HG03520 (cell line): ENCODE results near the gene PATZ1.
A peak's percentile ranks its signal among the peaks of the same experiment; 100 is the strongest.
"Not testable (repeated sequence)": the region's sequence is repeated elsewhere in the genome, so short reads cannot be mapped to it uniquely, and the experiment has no call there.

Experiments used
- ATAC-seq: cut with Tn5 transposase; IDR thresholded peaks from one replicate; pipeline ENCODE4 v1.9.1; 2021; ENCODE audit warnings: mild to moderate bottlenecking, moderate library complexity; ENCODE audit not compliant: unreplicated experiment

Gene PATZ1, protein sequence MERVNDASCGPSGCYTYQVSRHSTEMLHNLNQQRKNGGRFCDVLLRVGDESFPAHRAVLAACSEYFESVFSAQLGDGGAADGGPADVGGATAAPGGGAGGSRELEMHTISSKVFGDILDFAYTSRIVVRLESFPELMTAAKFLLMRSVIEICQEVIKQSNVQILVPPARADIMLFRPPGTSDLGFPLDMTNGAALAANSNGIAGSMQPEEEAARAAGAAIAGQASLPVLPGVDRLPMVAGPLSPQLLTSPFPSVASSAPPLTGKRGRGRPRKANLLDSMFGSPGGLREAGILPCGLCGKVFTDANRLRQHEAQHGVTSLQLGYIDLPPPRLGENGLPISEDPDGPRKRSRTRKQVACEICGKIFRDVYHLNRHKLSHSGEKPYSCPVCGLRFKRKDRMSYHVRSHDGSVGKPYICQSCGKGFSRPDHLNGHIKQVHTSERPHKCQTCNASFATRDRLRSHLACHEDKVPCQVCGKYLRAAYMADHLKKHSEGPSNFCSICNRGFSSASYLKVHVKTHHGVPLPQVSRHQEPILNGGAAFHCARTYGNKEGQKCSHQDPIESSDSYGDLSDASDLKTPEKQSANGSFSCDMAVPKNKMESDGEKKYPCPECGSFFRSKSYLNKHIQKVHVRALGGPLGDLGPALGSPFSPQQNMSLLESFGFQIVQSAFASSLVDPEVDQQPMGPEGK

DNA sequence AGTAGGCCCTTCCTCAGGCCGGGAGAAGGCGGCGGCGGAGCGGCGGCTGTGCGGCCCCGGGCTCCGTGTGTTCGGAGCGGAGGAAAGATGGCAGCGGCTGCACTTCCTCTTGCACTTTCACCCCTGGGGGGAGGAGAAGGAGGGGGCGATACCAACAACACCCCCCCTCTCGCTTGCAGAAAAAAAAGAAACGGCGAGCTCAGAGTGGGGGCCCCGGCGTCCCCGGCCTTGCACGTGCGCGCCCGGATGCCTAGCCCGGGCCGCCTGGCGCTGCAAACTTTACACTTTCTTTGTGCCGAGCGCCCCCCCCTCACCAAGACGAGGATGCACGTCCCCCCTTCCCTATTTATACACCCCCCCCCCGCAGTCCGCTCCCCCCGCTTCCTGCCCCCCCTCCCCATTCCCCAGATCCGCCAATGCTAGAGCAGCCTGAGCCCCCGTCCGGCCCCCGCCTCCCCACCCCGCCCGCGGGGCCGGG lies at the start of gene PATZ1:
Gene PATZ1, minus strand, starts transcription at position 92 of the 478 bp plus-strand sequence. CDS start 744 bp downstream, outside the sequence.
- peak; percentile 6 for ATAC-seq

- ATAC-seq = no peak
Observed at GRCh38 chr22:31394326-31394725, 48.2 kb upstream of the PATZ1 start.

DNA sequence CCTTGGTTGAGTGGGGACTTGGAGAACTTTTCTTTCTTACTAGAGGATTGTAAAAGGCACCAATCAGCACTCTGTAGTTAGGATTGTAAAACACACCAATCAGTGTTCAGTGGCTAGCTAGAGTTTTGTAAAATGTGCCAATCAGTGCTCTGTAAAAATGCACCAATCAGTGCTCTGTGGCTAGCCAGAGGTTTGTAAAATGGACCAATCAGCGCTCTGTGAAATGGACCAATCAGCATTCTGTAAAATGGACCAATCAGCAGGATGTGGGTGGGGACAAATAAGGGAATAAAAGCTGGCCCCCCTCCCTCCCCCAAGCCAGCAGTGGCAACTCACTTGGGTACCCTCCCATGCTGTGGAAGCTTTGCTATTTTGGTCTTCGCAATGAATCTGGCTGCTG lies 47.7 kb upstream of the PATZ1 start:
- no peak for ATAC-seq

DNA sequence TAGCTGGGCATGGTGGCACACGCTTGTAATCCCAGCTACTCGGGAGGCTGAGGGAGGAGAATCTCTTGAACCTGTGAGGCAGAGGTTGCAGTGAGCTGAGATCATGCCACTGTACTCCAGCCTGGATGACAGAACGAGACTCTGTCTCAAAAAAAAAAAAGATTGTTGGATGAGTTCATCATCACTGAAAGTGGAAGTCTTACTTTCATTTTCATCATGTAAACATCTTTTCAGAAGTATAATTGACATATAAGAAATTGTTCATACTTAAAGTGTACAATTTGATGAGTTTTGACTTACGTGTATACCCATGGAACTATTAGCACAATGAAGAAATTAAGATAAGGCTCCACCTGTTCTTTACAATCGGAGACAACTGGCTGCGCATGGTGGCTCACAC lies 32.5 kb upstream of the PATZ1 start:
- not testable (repeated sequence) for ATAC-seq

DNA sequence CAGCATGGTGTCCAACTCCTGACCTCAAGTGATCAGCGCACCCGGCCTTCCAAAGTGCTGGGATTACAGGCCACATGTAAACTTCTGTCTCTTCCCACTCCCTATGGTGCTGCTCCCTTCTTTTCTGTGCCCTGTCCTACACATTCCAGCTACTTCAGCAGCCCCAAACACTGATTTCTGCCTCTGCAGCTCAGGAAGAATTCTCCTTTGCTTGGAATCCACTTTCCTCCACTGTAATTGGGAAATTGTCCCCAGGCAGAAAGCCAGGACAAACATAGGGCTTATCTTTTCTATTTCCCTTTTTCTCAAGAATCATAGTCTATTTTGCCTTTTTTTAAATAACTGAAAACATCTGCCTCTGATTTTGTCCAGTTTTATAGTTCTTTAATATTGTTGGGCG lies 32.0 kb upstream of the PATZ1 start:
- no peak for ATAC-seq

- ATAC-seq = no peak
Observed at GRCh38 chr22:31377612-31378011, 31.5 kb upstream of the PATZ1 start.

DNA sequence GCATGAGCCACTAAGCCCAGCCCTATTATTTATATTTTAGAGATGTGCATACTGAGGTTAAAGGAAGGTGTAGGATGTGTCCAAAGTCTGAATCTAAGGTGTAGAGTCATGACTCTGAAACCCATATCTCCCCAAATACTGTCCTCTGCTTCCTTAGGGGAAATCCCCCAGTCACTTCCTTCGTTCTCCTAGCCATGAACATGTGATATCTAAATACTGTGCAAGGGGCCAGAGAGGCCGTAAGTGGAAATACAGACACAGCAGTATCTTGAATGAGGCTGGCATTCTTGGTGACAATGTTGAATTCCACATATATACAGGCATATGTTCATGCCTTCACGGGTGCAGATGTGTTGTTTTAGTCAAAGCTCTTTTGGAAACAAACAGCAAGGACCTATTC lies 21.3 kb upstream of the PATZ1 start:
- ATAC-seq = no peak

DNA sequence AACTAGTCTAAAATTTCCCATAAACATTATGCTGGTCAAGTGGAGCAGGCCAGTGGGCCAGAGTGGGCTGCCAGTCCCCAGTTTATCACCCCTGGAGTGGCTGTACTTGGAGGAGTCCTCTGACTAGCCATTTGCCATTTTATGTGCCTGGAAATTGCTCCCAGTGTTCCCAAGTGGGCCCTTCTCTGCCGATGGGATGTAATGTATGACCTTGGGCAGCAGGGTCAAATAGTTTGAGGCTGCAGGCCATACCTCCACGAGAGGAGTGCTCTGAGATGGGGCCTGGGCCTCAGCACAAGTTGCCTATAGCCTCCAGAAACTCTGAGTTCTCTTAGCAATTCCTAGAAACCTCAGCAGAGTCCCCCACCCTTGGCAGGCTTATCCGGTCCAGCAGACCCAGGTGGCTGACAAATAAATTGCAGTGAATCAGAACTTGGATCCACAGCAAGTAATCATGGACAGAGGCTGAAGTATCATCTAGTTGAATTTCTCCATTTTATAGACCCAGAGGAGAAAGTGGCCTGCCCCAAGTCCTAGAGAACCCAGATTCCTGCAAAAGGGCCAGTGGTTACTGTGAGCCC lies 17.8 kb upstream of the PATZ1 start:
- ATAC-seq = no peak

GRCh38 chr22:31361743-31362142 lies 15.6 kb upstream of the PATZ1 start:
- no peak for ATAC-seq

- no peak for ATAC-seq
Observed at GRCh38 chr22:31360029-31360428, 13.9 kb upstream of the PATZ1 start.

DNA sequence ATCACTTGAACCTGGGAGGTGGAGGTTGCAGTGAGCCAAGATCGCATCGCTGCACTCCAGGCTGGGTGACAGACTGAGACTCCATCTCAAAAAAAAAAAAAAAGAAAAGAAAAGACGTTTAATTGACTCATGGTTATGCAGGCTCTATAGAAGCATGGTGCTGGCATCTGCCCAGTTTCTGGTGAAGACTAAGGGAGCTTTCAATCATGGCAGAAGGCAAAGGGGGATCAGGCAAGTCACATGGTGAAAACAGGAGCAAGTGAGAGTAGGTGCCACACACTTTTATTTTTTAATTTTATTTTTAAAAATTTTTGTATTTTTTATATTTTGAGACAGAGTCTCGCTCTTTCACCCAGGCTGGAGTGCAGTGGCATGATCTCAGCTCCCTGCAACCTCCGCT lies 8.4 kb upstream of the PATZ1 start:
- ATAC-seq = no peak

DNA sequence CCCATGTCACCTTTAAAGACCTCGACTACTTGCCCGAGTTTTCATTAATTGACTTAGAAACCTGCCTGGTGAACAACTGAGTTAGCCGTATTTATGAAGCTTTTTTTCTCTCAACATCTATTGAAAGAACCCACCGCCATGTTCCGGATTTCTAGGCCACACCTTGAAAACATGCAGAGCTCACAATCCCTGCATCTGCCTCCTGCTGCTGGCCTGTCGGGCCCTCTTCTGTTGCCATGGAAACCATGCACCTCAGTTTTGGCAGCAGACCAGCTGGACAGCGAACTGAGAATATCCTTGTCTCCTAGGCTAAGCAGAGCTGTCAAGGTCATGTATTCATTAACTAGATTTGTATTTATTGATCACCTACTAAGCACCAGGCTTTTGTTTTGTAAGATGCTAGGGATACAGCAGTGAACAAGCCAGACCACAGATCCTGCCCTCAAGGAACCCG lies 4.3 kb upstream of the PATZ1 start:
- ATAC-seq = no peak

- ATAC-seq = no peak
Observed at GRCh38 chr22:31349960-31350359, 3.8 kb upstream of the PATZ1 start.

- no peak for ATAC-seq
Observed at GRCh38 chr22:31348766-31349165, 2.6 kb upstream of the PATZ1 start.

- not testable (repeated sequence) for ATAC-seq
Observed at GRCh38 chr22:31348009-31348337, 1.8 kb upstream of the PATZ1 start.

DNA sequence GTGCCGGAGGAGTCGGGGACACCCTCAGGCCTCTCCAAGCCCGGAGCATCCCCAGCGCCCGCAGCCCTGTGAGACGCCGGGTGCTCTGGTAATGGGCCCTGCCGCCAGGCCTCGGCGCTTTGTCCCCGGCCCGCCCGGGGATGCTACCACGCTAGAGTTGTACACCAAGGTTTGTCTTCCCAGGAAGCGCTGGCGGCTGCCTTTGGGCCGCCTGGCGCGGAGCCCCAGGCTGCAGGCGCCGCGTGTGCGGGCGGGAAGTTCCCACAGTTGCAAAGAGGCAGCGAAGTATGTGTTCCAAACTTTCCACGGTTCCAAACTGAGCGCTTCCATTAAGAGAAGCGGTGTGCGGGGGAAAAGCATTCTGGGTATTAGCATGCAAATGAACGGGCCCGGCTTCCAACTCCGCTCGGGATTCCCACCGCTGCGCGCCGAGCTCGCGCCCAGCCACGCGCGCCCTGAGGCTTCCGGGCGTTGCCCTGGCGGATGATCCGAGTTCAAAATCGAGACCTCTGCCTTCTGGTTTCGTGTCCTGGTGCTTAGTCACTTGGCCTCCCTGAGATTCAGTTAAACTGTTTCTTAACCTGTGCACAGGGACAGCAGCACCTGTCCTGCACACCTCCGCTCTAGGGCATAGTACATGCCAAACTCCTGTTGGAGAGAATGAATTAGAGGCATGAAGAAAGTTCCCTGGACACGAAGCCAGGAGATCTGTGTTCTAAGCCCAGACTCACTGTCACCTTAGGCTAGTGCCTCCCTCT lies 1.3 kb upstream of the PATZ1 start:
- ATAC-seq = no peak

GRCh38 chr22:31346733-31347250 lies 646 bp upstream of the PATZ1 start:
- no peak for ATAC-seq

- peak; percentile 42 for ATAC-seq
Observed at GRCh38 chr22:31345331-31346254, 553 bp downstream of the PATZ1 start.

GRCh38 chr22:31344578-31345330 lies 1.4 kb downstream of the PATZ1 start:
- no peak for ATAC-seq
